IMR-90 (cell line): ENCODE data around the gene MAB21L2. TPM values are rescaled to one million over a fixed set of nuclear protein-coding genes. Genes with fewer than 3 reads are reported as not detected.

ENCODE experiments used
- ATAC-seq: fragments of 200-7000 bp; cut with Tn5 transposase; 2 replicates; pipeline ENCODE4 v1.9.1; 2020; ENCODE audit warnings: low read depth, mild to moderate bottlenecking, moderate library complexity
- BruUV-seq: library from RNA; stranded (reverse); fragments of 400-500 nt; replicated peaks from 2 replicates; lab custom pipeline; 2021; lab: Mats Ljungman, UMichigan
- CTCF ChIA-PET: fragments of 300-600 bp; formaldehyde crosslinking; extraction: SDS; loops from one replicate; lab custom pipeline; 2021; ENCODE audit warnings: antibody characterized with exemption; lab: Yijun Ruan, JAX
- POLR2A ChIA-PET: fragments of 300-600 bp; sonication (Branson Sonifier 250); formaldehyde crosslinking; loops from one replicate; lab custom pipeline; 2022; ENCODE audit warnings: antibody characterized with exemption; ENCODE audit not compliant: unreplicated experiment; lab: Charles Lee
- DNase-seq: peaks from one replicate; pipeline ENCODE4 v3.0.0; 2013
- H2AFZ ChIP-seq: replicated peaks from 2 replicates; pipeline ENCODE3; 2013; ENCODE audit warnings: low read length, mild to moderate bottlenecking; ENCODE audit not compliant: poor library complexity
- H2AK5ac ChIP-seq: 2 replicates; pipeline ENCODE4 v1.6.1; 2013; ENCODE audit warnings: low read depth, low read length, inconsistent platforms
- H2AK9ac ChIP-seq: replicated peaks from 2 replicates; pipeline ENCODE3; 2013; ENCODE audit warnings: mild to moderate bottlenecking, low read depth, low read length, moderate library complexity; ENCODE audit not compliant: poor library complexity
- H2BK120ac ChIP-seq: 2 replicates; pipeline ENCODE4 v1.6.1; 2013; ENCODE audit warnings: low read depth, low read length, inconsistent platforms
- H2BK15ac ChIP-seq: 3 replicates; pipeline ENCODE4 v1.6.1; 2013; ENCODE audit warnings: low read depth, low read length, inconsistent platforms
- H2BK20ac ChIP-seq: 2 replicates; pipeline ENCODE4 v1.6.1; 2013; ENCODE audit warnings: low read depth, mild to moderate bottlenecking, inconsistent platforms, low read length, moderate library complexity
- H2BK5ac ChIP-seq: 2 replicates; pipeline ENCODE4 v1.6.1; 2013; ENCODE audit warnings: mild to moderate bottlenecking, low read depth, low read length, inconsistent platforms; ENCODE audit not compliant: poor library complexity, severe bottlenecking
- H3K14ac ChIP-seq: replicated peaks from 2 replicates; pipeline ENCODE4 v1.6.1; 2013; ENCODE audit warnings: low read depth, low read length, inconsistent platforms
- H3K18ac ChIP-seq: 2 replicates; pipeline ENCODE4 v1.6.1; 2013; ENCODE audit warnings: low read depth, low read length, control low read depth
- H3K23ac ChIP-seq: 2 replicates; pipeline ENCODE4 v1.6.1; 2013; ENCODE audit warnings: low read depth, low read length, inconsistent platforms
- H3K27ac ChIP-seq: 2 replicates; pipeline ENCODE4 v1.5.1; 2013; ENCODE audit warnings: mild to moderate bottlenecking, control low read depth, low read length; ENCODE audit not compliant: insufficient read depth
- H3K27me3 ChIP-seq: 2 replicates; pipeline ENCODE4 v1.6.1; 2013; ENCODE audit warnings: low read length; ENCODE audit not compliant: control insufficient read depth, insufficient read depth
- H3K36me3 ChIP-seq: 2 replicates; pipeline ENCODE4 v1.6.1; 2013; ENCODE audit warnings: low read length, mixed read lengths; ENCODE audit not compliant: control insufficient read depth, insufficient read depth
- H3K4ac ChIP-seq: 2 replicates; pipeline ENCODE4 v1.6.1; 2013; ENCODE audit warnings: low read depth, low read length, inconsistent platforms
- H3K4me1 ChIP-seq: 2 replicates; pipeline ENCODE4 v1.6.1; 2013; ENCODE audit warnings: low read length, mixed read lengths; ENCODE audit not compliant: control insufficient read depth, insufficient read depth
- H3K4me2 ChIP-seq: 2 replicates; pipeline ENCODE4 v1.6.1; 2013; ENCODE audit warnings: low read depth, mild to moderate bottlenecking, control low read depth, low read length, moderate library complexity
- H3K4me3 ChIP-seq: 2 replicates; pipeline ENCODE4 v1.5.1; 2013; ENCODE audit warnings: low read depth, mild to moderate bottlenecking, control low read depth, low read length, moderate library complexity; ENCODE audit not compliant: insufficient read depth
- H3K56ac ChIP-seq: 2 replicates; pipeline ENCODE4 v1.6.1; 2013; ENCODE audit warnings: low read length, inconsistent platforms; ENCODE audit not compliant: insufficient read depth; ENCODE audit errors: extremely low read depth
- H3K79me1 ChIP-seq, 2 experiments: 2 replicates each; pipeline ENCODE4 v1.6.1; 2013; ENCODE audit warnings: low read length in 2 of 2, inconsistent platforms in 1 of 2, low read depth in 1 of 2
- H3K9ac ChIP-seq: 2 replicates; pipeline ENCODE4 v1.6.1; 2013; ENCODE audit warnings: low read depth, low read length, control low read depth
- H3K9me1 ChIP-seq: 2 replicates; pipeline ENCODE4 v1.6.1; 2013; ENCODE audit warnings: low read length, inconsistent platforms; ENCODE audit not compliant: insufficient read depth
- H3K9me3 ChIP-seq: 2 replicates; pipeline ENCODE4 v1.6.1; 2013; ENCODE audit warnings: low read length; ENCODE audit not compliant: control insufficient read depth, insufficient read depth
- H4K20me1 ChIP-seq: 2 replicates; pipeline ENCODE4 v1.6.1; 2013; ENCODE audit warnings: low read length, inconsistent platforms; ENCODE audit not compliant: insufficient read depth
- H4K5ac ChIP-seq: 2 replicates; pipeline ENCODE4 v1.6.1; 2013; ENCODE audit warnings: mild to moderate bottlenecking, low read depth, low read length, control low read depth
- H4K8ac ChIP-seq, 2 experiments: 2 replicates each; pipeline ENCODE4 v1.6.1; 2013; ENCODE audit warnings: low read depth in 2 of 2, low read length in 2 of 2, control low read depth in 1 of 2, inconsistent platforms in 1 of 2
- H4K91ac ChIP-seq: 2 replicates; pipeline ENCODE4 v1.6.1; 2013; ENCODE audit warnings: low read depth, low read length, inconsistent platforms; ENCODE audit not compliant: insufficient read depth
- MAZ ChIP-seq: IDR thresholded peaks from 2 replicates; pipeline ENCODE4 v1.6.1; 2012; ENCODE audit warnings: low read depth, mild to moderate bottlenecking, low read length, improper control_type of control experiment, moderate library complexity, borderline replicate concordance
- MXI1 ChIP-seq: IDR thresholded peaks from 2 replicates; pipeline ENCODE4 v1.6.1; 2012; ENCODE audit warnings: low read depth, mild to moderate bottlenecking, low read length, moderate library complexity, borderline replicate concordance
- POLR2A ChIP-seq: IDR thresholded peaks from 2 replicates; pipeline ENCODE4 v1.6.1; 2012; ENCODE audit warnings: mild to moderate bottlenecking, low read depth, low read length
- RCOR1 ChIP-seq: IDR thresholded peaks from 2 replicates; pipeline ENCODE4 v1.6.1; 2012; ENCODE audit warnings: mild to moderate bottlenecking, low read length, improper control_type of control experiment; ENCODE audit not compliant: insufficient replicate concordance
- RFX5 ChIP-seq: IDR thresholded peaks from 2 replicates; pipeline ENCODE4 v1.8.0; 2012; ENCODE audit warnings: low read depth, mild to moderate bottlenecking, low read length, moderate library complexity
- WGBS, 2 experiments: methylation state at CpG; one replicate each; pipeline versions ENCODE4 v1.1.5 to v1.1.7; 2013; ENCODE audit warnings: missing lambda C conversion rate in 2 of 2; ENCODE audit not compliant: insufficient read length in 1 of 2; ENCODE audit errors: extremely low coverage in 2 of 2; 5-methylcytosine and 5-hydroxymethylcytosine counted together
- dilution Hi-C: fragments of 300-500 bp; cut with HindIII; formaldehyde crosslinking; loops from one replicate; pipeline ENCODE4 v1.14.3; 2018; ENCODE audit warnings: low sequenced_read_pairs; ENCODE audit not compliant: unreplicated experiment
- in situ Hi-C: fragments of 300-500 bp; cut with MboI; formaldehyde crosslinking; loops from 3 replicates; pipeline ENCODE4 v1.14.3; 2019; ENCODE audit warnings: low sequenced_read_pairs, inconsistent platforms, mixed read lengths
- intact Hi-C: fragments of 100-400 bp; cut with micrococcal nuclease; formaldehyde crosslinking; loops from 2 replicates; pipeline ENCODE4 v1.10.0; 2022
- polyA plus RNA-seq, 3 experiments: library from polyadenylated mRNA; depleted of rRNA; stranded (reverse); fragments of >200 nt; gene quantifications; 2 replicates each; pipeline ENCODE4 v1.2.3, GENCODE V29; 2012; ENCODE audit warnings: low replicate concordance in 1 of 3
- total RNA-seq: library from RNA; depleted of rRNA; stranded (reverse); fragments of >200 nt; gene quantifications from 2 replicates; pipeline ENCODE4 v1.2.3, GENCODE V29; 2012

Gene MAB21L2
- total and polyA plus RNA-seq, 2 of the 4 experiments (the other 2 are of a cell fraction), result 7.6 to 12.0 TPM

DNA sequence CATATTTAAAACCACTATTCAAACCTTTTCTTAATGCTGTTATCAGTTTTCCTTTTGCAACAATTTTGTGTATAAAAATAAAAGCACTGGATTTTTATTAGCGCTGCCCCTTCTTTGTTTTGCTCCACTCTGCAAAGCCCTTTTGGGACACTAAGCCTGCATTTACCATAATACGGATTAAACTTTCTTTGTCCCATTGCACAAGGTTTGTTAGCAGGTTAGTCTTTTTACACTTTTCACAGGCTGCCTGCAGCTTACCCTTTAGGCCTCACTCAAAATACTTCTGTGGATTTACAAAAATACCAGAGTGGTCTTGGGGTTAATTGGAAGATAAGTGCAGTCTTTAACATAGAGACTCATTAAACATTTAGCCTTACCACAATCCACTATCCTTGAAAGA, 35.7 kb upstream of the MAB21L2 start:
- DNase-seq, result no peak
- Histone ChIP-seq H2BK15ac (no peak overlapping the region), H2AK5ac (no peak overlapping the region), H4K20me1 (no peaks in the 10 kb centered on the region), H3K23ac (no peak overlapping the region), H4K5ac (no peak overlapping the region), H3K4me1 (no peaks in the 10 kb centered on the region), H3K18ac (no peak overlapping the region), H3K4me2 (no peak overlapping the region), H3K79me1 (no peaks in the 10 kb centered on the region), H3K14ac (no peak overlapping the region), H3K27ac (no peak overlapping the region), H2BK5ac (no peak overlapping the region), H4K8ac (no peak overlapping the region), H3K4ac (no peak overlapping the region), H3K36me3 (no peaks in the 10 kb centered on the region), H3K27me3 (no peaks in the 10 kb centered on the region), H2BK20ac (no peak overlapping the region), H3K9ac (no peak overlapping the region), H3K4me3 (no peak overlapping the region), H2AK9ac (no peak overlapping the region), H3K9me1 (no peaks in the 10 kb centered on the region), H3K9me3 (no peaks in the 10 kb centered on the region), H3K56ac (no peak overlapping the region), H2AFZ (no peak overlapping the region), H4K91ac (no peak overlapping the region), H2BK120ac (no peak overlapping the region)
- in situ Hi-C loops (no loop called here), intact Hi-C loops (no loop called here), dilution Hi-C loops (no loop called here)
- ATAC-seq, result no peak
- BruUV-seq, result no TSS peak
- no CpG with 5 or more reads among the region's 2 CpGs for WGBS, 2 experiments
- ChIA-PET POLR2A (no interaction called here), CTCF (no interaction called here)
- TF ChIP-seq POLR2A (no peak), MAZ (no peak), RCOR1 (no peak), RFX5 (no peak), MXI1 (no peak)
